ENCODE results near the gene ZNF248.
A peak's percentile ranks its signal among the peaks of the same experiment; 100 is the strongest.
"Not testable (repeated sequence)": the region's sequence is repeated elsewhere in the genome, so short reads cannot be mapped to it uniquely, and the experiment has no call there.

Gene ZNF248

DNA sequence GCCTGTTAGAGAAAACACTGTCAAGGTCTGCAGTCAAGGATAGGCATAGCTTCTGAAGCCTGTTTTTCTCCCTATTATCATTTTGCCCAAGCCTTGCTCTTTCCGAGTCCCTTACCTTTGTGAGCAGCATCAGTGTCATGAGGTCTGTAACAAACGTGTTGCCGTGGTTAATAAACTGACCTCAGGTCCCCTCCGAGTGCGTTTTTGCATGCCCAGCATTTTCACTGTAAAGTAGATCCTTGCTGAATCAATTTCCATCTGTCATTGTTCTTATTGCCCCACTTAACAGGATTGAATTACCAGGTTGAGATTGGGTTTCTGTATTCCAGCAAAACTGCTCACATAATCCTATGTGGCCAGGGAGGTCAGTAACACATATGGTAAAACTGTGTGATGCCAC, 110.3 kb downstream of the ZNF248 start:
- no peak for FAIRE-seq
- no peak for DNase-seq (ENCODE audit: low spot score)

DNA sequence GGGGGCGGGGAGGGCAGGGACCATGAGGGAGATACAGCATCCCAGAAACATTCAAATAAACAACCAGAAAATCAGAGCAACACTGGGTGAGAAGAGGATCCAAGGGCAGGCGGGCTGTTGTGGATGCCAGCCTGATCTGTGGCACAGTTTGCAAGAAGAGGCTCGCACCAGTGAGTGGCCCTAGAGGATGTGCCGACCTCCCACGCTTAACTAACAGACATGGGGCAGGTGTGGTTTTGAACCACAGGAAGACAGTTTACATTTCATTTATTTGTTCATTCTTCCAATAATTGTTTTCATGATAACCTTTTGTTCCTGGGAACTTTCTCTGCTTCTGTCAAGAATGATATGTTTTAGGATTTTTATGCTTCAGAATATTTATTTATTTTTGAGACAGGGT, 115.6 kb downstream of the ZNF248 start:
- no peak for FAIRE-seq
- no peak for DNase-seq (ENCODE audit: low spot score)

DNA sequence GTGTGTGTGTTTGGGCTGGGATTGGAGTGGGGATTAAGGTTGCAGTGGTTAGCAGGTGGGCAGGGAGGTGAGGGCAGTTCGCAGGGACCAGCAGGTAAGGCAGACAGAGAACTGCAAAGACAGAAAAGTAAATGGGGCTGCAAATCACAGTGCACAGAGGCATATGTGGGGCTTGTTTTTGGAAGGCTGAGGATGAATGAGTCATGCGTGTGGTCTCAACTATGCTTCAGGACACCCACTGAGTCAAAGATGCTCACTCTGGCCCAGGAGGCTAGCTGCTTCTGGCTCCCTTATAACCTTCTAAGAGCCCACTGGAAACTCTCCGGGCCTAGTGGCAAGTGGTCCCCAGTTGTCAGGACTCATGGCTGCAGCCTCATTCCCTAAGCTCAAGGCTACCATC, 118.2 kb downstream of the ZNF248 start:
- FAIRE-seq (peak; percentile 74), DNase-seq (ENCODE audit: low spot score) (peak; percentile 30)

GRCh38 chr10:37738241-37738640, 119.2 kb downstream of the ZNF248 start:
- DNase-seq (ENCODE audit: low spot score); FAIRE-seq: not testable (repeated sequence)

GRCh38 chr10:37737336-37737735, 120.1 kb downstream of the ZNF248 start:
- FAIRE-seq: no peak
- no peak for DNase-seq (ENCODE audit: low spot score)

- FAIRE-seq (no peak), DNase-seq (ENCODE audit: low spot score) (no peak)
Observed at GRCh38 chr10:37736120-37736519, 121.3 kb downstream of the ZNF248 start.

GRCh38 chr10:37734971-37735370, 122.4 kb downstream of the ZNF248 start:
- peak; percentile 77 for FAIRE-seq
- DNase-seq (ENCODE audit: low spot score): peak; percentile 61
